GM18519 (cell line): ENCODE measurements around the gene LMF1.
"Not testable (repeated sequence)": the region's sequence is repeated elsewhere in the genome, so short reads cannot be mapped to it uniquely, and the experiment has no call there.

Experiments used
- ATAC-seq: cut with Tn5 transposase; IDR thresholded peaks from one replicate; pipeline ENCODE4 v1.9.1; 2021; ENCODE audit warnings: mild to moderate bottlenecking, moderate library complexity; ENCODE audit not compliant: unreplicated experiment, low FRiP score

Gene LMF1

GRCh38 chr16:873889-874288 is 96.9 kb downstream of the LMF1 start:
- no peak for ATAC-seq

- no peak for ATAC-seq
These were observed 97.5 kb downstream of the LMF1 start for GRCh38 chr16:873243-873661.

GRCh38 chr16:872436-873242 is 98.1 kb downstream of the LMF1 start:
- ATAC-seq = no peak

- ATAC-seq = no peak
These were observed 99.0 kb downstream of the LMF1 start for GRCh38 chr16:871562-872345.

- ATAC-seq = no peak
These were observed 99.8 kb downstream of the LMF1 start for GRCh38 chr16:870856-871561.

GRCh38 chr16:869823-870641 is 100.8 kb downstream of the LMF1 start:
- no peak for ATAC-seq

GRCh38 chr16:868846-869822 is 101.7 kb downstream of the LMF1 start:
- ATAC-seq = no peak

- no peak for ATAC-seq
These were observed 102.4 kb downstream of the LMF1 start for GRCh38 chr16:868386-868755.

GRCh38 chr16:867421-868385 is 103.1 kb downstream of the LMF1 start:
- ATAC-seq = no peak

GRCh38 chr16:866252-866896 is 104.4 kb downstream of the LMF1 start:
- ATAC-seq = no peak

- ATAC-seq = no peak
These were observed 105.8 kb downstream of the LMF1 start for GRCh38 chr16:865026-865425.

- ATAC-seq = no peak
These were observed 109.3 kb downstream of the LMF1 start for GRCh38 chr16:861446-861845.

- ATAC-seq = no peak
These were observed 109.9 kb downstream of the LMF1 start for GRCh38 chr16:860891-861290.

GRCh38 chr16:858971-859370 is 111.8 kb downstream of the LMF1 start:
- ATAC-seq = not testable (repeated sequence)

GRCh38 chr16:858441-858840 is 112.3 kb downstream of the LMF1 start:
- ATAC-seq = not testable (repeated sequence)

GRCh38 chr16:856811-857210 is 114.0 kb downstream of the LMF1 start:
- no peak for ATAC-seq

GRCh38 chr16:856101-856500 is 114.7 kb downstream of the LMF1 start:
- ATAC-seq = no peak

- no peak for ATAC-seq
These were observed 115.3 kb downstream of the LMF1 start for GRCh38 chr16:855471-855870.
